Prostate gland (tissue), 2 donors: ENCODE measurements around the gene OR4E2. TPM values are rescaled to one million over a fixed set of nuclear protein-coding genes. Genes with fewer than 3 reads are reported as not detected.
"Not testable (repeated sequence)": the region's sequence is repeated elsewhere in the genome, so short reads cannot be mapped to it uniquely, and the experiment has no call there.

ENCODE experiments used
- DNase-seq: peaks from one replicate; pipeline ENCODE4 v3.0.0-alpha.2; 2019; ENCODE audit warnings: low spot score
- H3K27ac ChIP-seq, 2 donors: fragments of 200-600 bp; sonication (generic); 2 replicates each; pipeline ENCODE4 v1.5.1; 2017 to 2019
- H3K27me3 ChIP-seq: fragments of 200-600 bp; sonication (generic); replicated peaks from 2 replicates; pipeline ENCODE4 v1.5.1; 2019; ENCODE audit not compliant: insufficient read depth
- H3K36me3 ChIP-seq, 2 donors: fragments of 200-600 bp; sonication (generic); 1 replicate in 1 of 2; 2 replicates in 1 of 2; pipeline versions ENCODE4 v1.5.1 to v1.8.1; 2017 to 2019
- H3K4me1 ChIP-seq: fragments of 200-600 bp; sonication (generic); replicated peaks from 2 replicates; pipeline ENCODE4 v1.5.1; 2019
- H3K4me3 ChIP-seq, 2 donors: fragments of 200-600 bp; sonication (generic); 2 replicates each; pipeline ENCODE4 v1.5.1; 2017 to 2019
- H3K9me3 ChIP-seq: fragments of 200-600 bp; sonication (generic); 2 replicates; pipeline ENCODE4 v1.5.1; 2017
- CTCF ChIP-seq, 4 experiments: fragments of 200-600 bp in 2 of 4; fragments of 450-650 bp in 2 of 4; sonication (generic) in 2 of 4; IDR thresholded peaks; 1 replicate in 3 of 4; 2 replicates in 1 of 4; pipeline ENCODE4 v1.5.1; 2016 to 2019; ENCODE audit warnings: antibody characterized with exemption in 4 of 4, mild to moderate bottlenecking in 2 of 4, moderate library complexity in 2 of 4
- POLR2A ChIP-seq: fragments of 450-650 bp; IDR thresholded peaks from one replicate; pipeline ENCODE4 v1.6.1; 2016; ENCODE audit warnings: antibody characterized with exemption, mild to moderate bottlenecking
- POLR2AphosphoS5 ChIP-seq: sonication (generic); formaldehyde crosslinking; IDR thresholded peaks from one replicate; pipeline ENCODE4 v1.6.1; 2017; ENCODE audit warnings: antibody characterized with exemption
- WGBS: methylation state at CpG from one replicate; pipeline ENCODE4 v1.1.5; 2018; 5-methylcytosine and 5-hydroxymethylcytosine counted together
- intact Hi-C: fragments of 100-400 bp; cut with DNase I; formaldehyde crosslinking; loops from one replicate; pipeline ENCODE4 v1.14.2; 2022
- total RNA-seq, 2 donors: library from RNA; depleted of rRNA; stranded (reverse); fragments of >200 nt; gene quantifications; one replicate each; pipeline ENCODE4 v1.1.0, GENCODE V29; 2016

The OR4E2 gene
- total RNA-seq, 2 donors from 2014 or later: not detected

- Histone ChIP-seq H3K27ac (no peak overlapping the region), H3K4me3 (no peak overlapping the region), H3K9me3 (no peaks in the 10 kb centered on the region), H3K27me3 (no peaks in the 10 kb centered on the region), H3K36me3 (no peaks in the 10 kb centered on the region), H3K4me1 (peaks cover 3% of the 10 kb centered on the region)
- TF ChIP-seq POLR2AphosphoS5 (no peak), CTCF (IDR thresholded peaks at IDR 0.05) (no peak), POLR2A (no peak)
- intact Hi-C loops: no loop called here
- DNase-seq: no peak
- 58% methylated on average over 3 of the region's 3 CpGs for WGBS
Observed at GRCh38 chr14:21626491-21627230, 27.0 kb upstream of the OR4E2 start.

GRCh38 chr14:21630503-21630902 is 23.1 kb upstream of the OR4E2 start:
- DNase-seq, H3K36me3 ChIP-seq, H3K27me3 ChIP-seq, H3K4me1 ChIP-seq, H3K9me3 ChIP-seq, H3K4me3 ChIP-seq, intact Hi-C loops: not testable (repeated sequence)
- 85% methylated on average over 1 of the region's 1 CpG for WGBS
- peak overlapping the region in 1 of 2 donors; percentile 62 for H3K27ac ChIP-seq

- DNase-seq: peak; percentile 77
- no peaks in the 10 kb centered on the region for H3K36me3 ChIP-seq
- intact Hi-C loops: no loop called here
- TF ChIP-seq CTCF (IDR thresholded peaks at IDR 0.05) (no peak), POLR2AphosphoS5 (peak; percentile 83), POLR2A (no peak)
- H3K27ac ChIP-seq: peak overlapping the region in 1 of 2 donors; percentile 62
- 19% methylated on average over 3 of the region's 3 CpGs for WGBS
- H3K27me3 ChIP-seq: no peaks in the 10 kb centered on the region
- no peak overlapping the region for H3K4me3 ChIP-seq
- H3K4me1 ChIP-seq: peaks cover 3% of the 10 kb centered on the region
- no peaks in the 10 kb centered on the region for H3K9me3 ChIP-seq
Observed at GRCh38 chr14:21631084-21631483, 22.6 kb upstream of the OR4E2 start.

- Histone ChIP-seq H3K36me3 (no peaks in the 10 kb centered on the region), H3K9me3 (no peaks in the 10 kb centered on the region), H3K27me3 (no peaks in the 10 kb centered on the region), H3K4me3 (no peak within 1 kb of the TSS), H3K4me1 (peaks cover 3% of the 10 kb centered on the region), H3K27ac (no peak within 1 kb of the TSS)
- WGBS: 77% methylated on average over 4 of the region's 4 CpGs
- TF ChIP-seq POLR2AphosphoS5: no peak
- TF ChIP-seq POLR2A: no peak
- TF ChIP-seq CTCF (IDR thresholded peaks at IDR 0.05): no peak
- intact Hi-C loops: no loop called here
- no peak for DNase-seq
Observed at GRCh38 chr14:21634840-21635239, 18.8 kb upstream of the OR4E2 start, which contains the start of gene OR10G2. Gene OR10G2, minus strand, starts transcription at chr14:21634940. Its CDS starts 98 bp downstream, at chr14:21634842.

GRCh38 chr14:21642683-21643082 is 11.0 kb upstream of the OR4E2 start:
- DNase-seq: no peak
- H3K9me3 ChIP-seq: no peaks in the 10 kb centered on the region
- no peaks in the 10 kb centered on the region for H3K27me3 ChIP-seq
- no peaks in the 10 kb centered on the region for H3K36me3 ChIP-seq
- intact Hi-C loops: no loop called here
- TF ChIP-seq CTCF (IDR thresholded peaks at IDR 0.05) (no peak), POLR2AphosphoS5 (no peak), POLR2A (no peak)
- no peak overlapping the region for H3K27ac ChIP-seq
- H3K4me3 ChIP-seq: no peak overlapping the region
- no peaks in the 10 kb centered on the region for H3K4me1 ChIP-seq
- WGBS: 70% methylated on average over 3 of the region's 3 CpGs
